HEK293 (cell line): ENCODE data around the gene ETS2.

Experiments
- CTCF ChIA-PET: fragments of 350-600 bp; formaldehyde crosslinking; extraction: SDS; loops from one replicate; lab custom pipeline; 2021; ENCODE audit warnings: antibody characterized with exemption; lab: Yijun Ruan, JAX
- POLR2A ChIA-PET: fragments of 300-600 bp; formaldehyde crosslinking; extraction: SDS; loops from one replicate; lab custom pipeline; 2020; ENCODE audit warnings: antibody characterized with exemption, inconsistent platforms; lab: Yijun Ruan, JAX
- H3K27ac ChIP-seq: fragments of 200-500 bp; sonication (Bioruptor generic); 2 replicates; pipeline ENCODE4 v1.5.1; 2014; ENCODE audit warnings: low read depth, low read length, control low read depth, inconsistent platforms; ENCODE audit errors: extremely low read depth
- H3K36me3 ChIP-seq, 2 experiments: fragments of 200-500 bp in 1 of 2; sonication (Bioruptor generic) in 1 of 2; 1 replicate in 1 of 2; 2 replicates in 1 of 2; pipeline ENCODE4 v1.5.1; 2014 to 2017; ENCODE audit warnings: inconsistent platforms in 2 of 2, low read length in 2 of 2; ENCODE audit not compliant: control insufficient read depth in 2 of 2, insufficient read depth in 1 of 2
- H3K4me1 ChIP-seq: fragments of 200-500 bp; sonication (Bioruptor generic); 2 replicates; pipeline ENCODE4 v1.5.1; 2014; ENCODE audit warnings: mild to moderate bottlenecking, low read length, inconsistent platforms; ENCODE audit not compliant: control insufficient read depth, insufficient read depth
- H3K4me3 ChIP-seq: 2 replicates; pipeline ENCODE4 v1.5.1; 2011; ENCODE audit warnings: low read depth, mild to moderate bottlenecking, control low read depth, low read length, moderate library complexity
- H3K9me3 ChIP-seq: fragments of 200-500 bp; sonication (Bioruptor generic); 2 replicates; pipeline ENCODE4 v1.5.1; 2014; ENCODE audit warnings: low read depth, low read length, inconsistent platforms; ENCODE audit not compliant: control insufficient read depth, insufficient read depth
- BCL11B ChIP-seq: fragments of 450-650 bp; formaldehyde crosslinking; IDR thresholded peaks from 2 replicates; pipeline ENCODE4 v1.5.1; 2016; ENCODE audit warnings: low read depth, missing biosample characterization, missing genetic modification characterization
- MZF1 ChIP-seq: fragments of 450-650 bp; formaldehyde crosslinking; IDR thresholded peaks from 2 replicates; pipeline ENCODE4 v1.5.1; 2017; ENCODE audit warnings: missing biosample characterization, missing genetic modification characterization, borderline replicate concordance
- ZBTB20 ChIP-seq: fragments of 450-650 bp; formaldehyde crosslinking; IDR thresholded peaks from 2 replicates; pipeline ENCODE4 v1.5.1; 2016; ENCODE audit warnings: missing biosample characterization, missing genetic modification characterization
- ZBTB6 ChIP-seq: fragments of 450-650 bp; formaldehyde crosslinking; IDR thresholded peaks from 2 replicates; pipeline ENCODE4 v1.5.1; 2017; ENCODE audit warnings: missing biosample characterization, missing genetic modification characterization
- ZNF112 ChIP-seq: fragments of 450-650 bp; formaldehyde crosslinking; IDR thresholded peaks from 2 replicates; pipeline ENCODE4 v1.5.0; 2017; ENCODE audit warnings: missing biosample characterization, missing genetic modification characterization
- ZNF140 ChIP-seq: fragments of 450-650 bp; formaldehyde crosslinking; IDR thresholded peaks from 2 replicates; pipeline ENCODE4 v1.5.1; 2016; ENCODE audit warnings: missing biosample characterization, missing genetic modification characterization
- ZNF146 ChIP-seq: fragments of 450-650 bp; formaldehyde crosslinking; IDR thresholded peaks from 2 replicates; pipeline ENCODE4 v1.5.1; 2016; ENCODE audit warnings: missing biosample characterization, missing genetic modification characterization
- ZNF175 ChIP-seq: fragments of 450-650 bp; formaldehyde crosslinking; IDR thresholded peaks from 2 replicates; pipeline ENCODE4 v1.5.1; 2016; ENCODE audit warnings: missing biosample characterization, missing genetic modification characterization
- ZNF2 ChIP-seq: fragments of 450-650 bp; formaldehyde crosslinking; IDR thresholded peaks from 2 replicates; pipeline ENCODE4 v1.5.1; 2016; ENCODE audit warnings: missing biosample characterization, missing genetic modification characterization
- ZNF302 ChIP-seq: fragments of 450-650 bp; formaldehyde crosslinking; IDR thresholded peaks from 2 replicates; pipeline ENCODE4 v1.5.1; 2016; ENCODE audit warnings: missing biosample characterization, missing genetic modification characterization, low read depth
- ZNF404 ChIP-seq: fragments of 450-650 bp; formaldehyde crosslinking; IDR thresholded peaks from 2 replicates; pipeline ENCODE4 v1.5.1; 2017; ENCODE audit warnings: missing biosample characterization, missing genetic modification characterization
- ZNF473 ChIP-seq: fragments of 450-650 bp; formaldehyde crosslinking; IDR thresholded peaks from 2 replicates; pipeline ENCODE4 v1.5.1; 2017; ENCODE audit warnings: missing biosample characterization, missing genetic modification characterization
- ZNF670 ChIP-seq: fragments of 450-650 bp; formaldehyde crosslinking; IDR thresholded peaks from 2 replicates; pipeline ENCODE4 v1.5.1; 2016; ENCODE audit warnings: missing biosample characterization, missing genetic modification characterization, low read depth
- TF ChIP-seq, protein P1 (sequence below): fragments of 450-650 bp; formaldehyde crosslinking; IDR thresholded peaks from 2 replicates; pipeline ENCODE4 v1.5.1; 2016; ENCODE audit warnings: missing biosample characterization, missing genetic modification characterization
- TF ChIP-seq, protein P2 (sequence below): fragments of 450-650 bp; formaldehyde crosslinking; IDR thresholded peaks from 2 replicates; pipeline ENCODE4 v1.5.1; 2016; ENCODE audit warnings: missing biosample characterization, missing genetic modification characterization, borderline replicate concordance
- TF ChIP-seq, protein P3 (sequence below): fragments of 450-650 bp; formaldehyde crosslinking; optimal IDR thresholded peaks from 2 replicates; pipeline ENCODE3; 2016; ENCODE audit warnings: missing biosample characterization, mild to moderate bottlenecking, missing genetic modification characterization
- TF ChIP-seq, protein P4 (sequence below): fragments of 450-650 bp; formaldehyde crosslinking; IDR thresholded peaks from 2 replicates; pipeline ENCODE4 v1.5.1; 2017; ENCODE audit warnings: missing biosample characterization, missing genetic modification characterization

ETS2 gene

DNA sequence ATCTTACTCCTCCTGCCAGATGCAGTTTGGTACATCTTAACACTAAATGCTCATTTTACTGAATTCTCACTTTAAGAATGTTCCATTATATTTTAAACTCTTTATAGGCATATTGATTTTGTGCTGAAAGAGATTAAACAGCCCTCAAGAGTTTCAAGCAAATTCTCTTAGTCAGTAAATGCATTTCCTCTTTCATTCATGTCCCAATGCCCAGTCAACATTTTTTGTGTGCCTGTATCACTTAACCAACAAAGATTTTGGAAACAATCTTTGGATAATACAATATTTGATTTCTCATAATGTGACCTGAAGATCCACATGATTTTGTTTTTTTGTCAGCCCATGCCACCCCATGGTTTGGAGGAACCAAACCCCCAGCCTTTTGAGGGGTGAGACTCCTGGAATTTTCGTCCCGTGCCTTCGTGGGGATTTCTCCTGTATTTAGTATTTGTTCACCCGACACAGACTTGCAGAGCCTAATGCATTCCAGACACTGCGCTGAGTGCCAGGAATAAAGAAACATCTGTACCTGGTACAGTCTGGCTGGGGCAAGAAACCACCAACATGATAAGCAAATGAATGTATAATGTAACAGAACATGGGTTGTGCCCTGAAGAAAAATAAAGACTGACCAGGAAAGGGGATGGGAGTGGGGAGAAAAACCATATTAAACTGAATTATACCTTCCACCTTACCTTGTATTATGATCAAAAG lies 47.1 kb upstream of the ETS2 start (continued):
- TF ChIP-seq, protein P1, sequence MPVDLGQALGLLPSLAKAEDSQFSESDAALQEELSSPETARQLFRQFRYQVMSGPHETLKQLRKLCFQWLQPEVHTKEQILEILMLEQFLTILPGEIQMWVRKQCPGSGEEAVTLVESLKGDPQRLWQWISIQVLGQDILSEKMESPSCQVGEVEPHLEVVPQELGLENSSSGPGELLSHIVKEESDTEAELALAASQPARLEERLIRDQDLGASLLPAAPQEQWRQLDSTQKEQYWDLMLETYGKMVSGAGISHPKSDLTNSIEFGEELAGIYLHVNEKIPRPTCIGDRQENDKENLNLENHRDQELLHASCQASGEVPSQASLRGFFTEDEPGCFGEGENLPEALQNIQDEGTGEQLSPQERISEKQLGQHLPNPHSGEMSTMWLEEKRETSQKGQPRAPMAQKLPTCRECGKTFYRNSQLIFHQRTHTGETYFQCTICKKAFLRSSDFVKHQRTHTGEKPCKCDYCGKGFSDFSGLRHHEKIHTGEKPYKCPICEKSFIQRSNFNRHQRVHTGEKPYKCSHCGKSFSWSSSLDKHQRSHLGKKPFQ (tag by site-specific recombination): no peak
- no peak for TF ChIP-seq ZNF175 (tag by site-specific recombination)
- TF ChIP-seq ZNF473 (tag by site-specific recombination): no peak
- TF ChIP-seq, protein P2, sequence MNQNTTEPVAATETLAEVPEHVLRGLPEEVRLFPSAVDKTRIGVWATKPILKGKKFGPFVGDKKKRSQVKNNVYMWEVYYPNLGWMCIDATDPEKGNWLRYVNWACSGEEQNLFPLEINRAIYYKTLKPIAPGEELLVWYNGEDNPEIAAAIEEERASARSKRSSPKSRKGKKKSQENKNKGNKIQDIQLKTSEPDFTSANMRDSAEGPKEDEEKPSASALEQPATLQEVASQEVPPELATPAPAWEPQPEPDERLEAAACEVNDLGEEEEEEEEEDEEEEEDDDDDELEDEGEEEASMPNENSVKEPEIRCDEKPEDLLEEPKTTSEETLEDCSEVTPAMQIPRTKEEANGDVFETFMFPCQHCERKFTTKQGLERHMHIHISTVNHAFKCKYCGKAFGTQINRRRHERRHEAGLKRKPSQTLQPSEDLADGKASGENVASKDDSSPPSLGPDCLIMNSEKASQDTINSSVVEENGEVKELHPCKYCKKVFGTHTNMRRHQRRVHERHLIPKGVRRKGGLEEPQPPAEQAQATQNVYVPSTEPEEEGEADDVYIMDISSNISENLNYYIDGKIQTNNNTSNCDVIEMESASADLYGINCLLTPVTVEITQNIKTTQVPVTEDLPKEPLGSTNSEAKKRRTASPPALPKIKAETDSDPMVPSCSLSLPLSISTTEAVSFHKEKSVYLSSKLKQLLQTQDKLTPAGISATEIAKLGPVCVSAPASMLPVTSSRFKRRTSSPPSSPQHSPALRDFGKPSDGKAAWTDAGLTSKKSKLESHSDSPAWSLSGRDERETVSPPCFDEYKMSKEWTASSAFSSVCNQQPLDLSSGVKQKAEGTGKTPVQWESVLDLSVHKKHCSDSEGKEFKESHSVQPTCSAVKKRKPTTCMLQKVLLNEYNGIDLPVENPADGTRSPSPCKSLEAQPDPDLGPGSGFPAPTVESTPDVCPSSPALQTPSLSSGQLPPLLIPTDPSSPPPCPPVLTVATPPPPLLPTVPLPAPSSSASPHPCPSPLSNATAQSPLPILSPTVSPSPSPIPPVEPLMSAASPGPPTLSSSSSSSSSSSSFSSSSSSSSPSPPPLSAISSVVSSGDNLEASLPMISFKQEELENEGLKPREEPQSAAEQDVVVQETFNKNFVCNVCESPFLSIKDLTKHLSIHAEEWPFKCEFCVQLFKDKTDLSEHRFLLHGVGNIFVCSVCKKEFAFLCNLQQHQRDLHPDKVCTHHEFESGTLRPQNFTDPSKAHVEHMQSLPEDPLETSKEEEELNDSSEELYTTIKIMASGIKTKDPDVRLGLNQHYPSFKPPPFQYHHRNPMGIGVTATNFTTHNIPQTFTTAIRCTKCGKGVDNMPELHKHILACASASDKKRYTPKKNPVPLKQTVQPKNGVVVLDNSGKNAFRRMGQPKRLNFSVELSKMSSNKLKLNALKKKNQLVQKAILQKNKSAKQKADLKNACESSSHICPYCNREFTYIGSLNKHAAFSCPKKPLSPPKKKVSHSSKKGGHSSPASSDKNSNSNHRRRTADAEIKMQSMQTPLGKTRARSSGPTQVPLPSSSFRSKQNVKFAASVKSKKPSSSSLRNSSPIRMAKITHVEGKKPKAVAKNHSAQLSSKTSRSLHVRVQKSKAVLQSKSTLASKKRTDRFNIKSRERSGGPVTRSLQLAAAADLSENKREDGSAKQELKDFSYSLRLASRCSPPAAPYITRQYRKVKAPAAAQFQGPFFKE (tag by site-specific recombination): no peak
- TF ChIP-seq MZF1: no peak
- no peak for TF ChIP-seq ZNF2 (tag by site-specific recombination)
- no peak for TF ChIP-seq ZBTB6
- no peak for TF ChIP-seq ZNF140 (tag by site-specific recombination)

DNA sequence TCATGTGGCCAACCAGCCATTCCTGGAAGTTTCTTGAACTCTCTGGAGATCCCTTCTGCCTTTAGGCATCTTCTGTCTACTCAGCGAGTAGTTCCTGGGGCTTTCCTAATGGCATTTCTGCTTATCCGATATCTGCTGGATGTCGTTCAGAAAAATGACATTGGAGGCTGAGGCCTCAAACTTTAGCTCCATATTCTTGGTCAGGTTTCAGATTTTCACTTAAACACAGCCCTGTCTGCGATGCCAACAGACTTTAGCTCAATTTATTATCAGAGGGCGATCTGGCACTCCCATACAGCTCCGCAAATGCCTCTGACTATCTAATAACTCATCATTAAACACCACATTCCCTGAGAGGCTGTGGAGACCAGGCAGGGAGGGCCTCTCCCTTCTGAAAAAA lies 46.3 kb upstream of the ETS2 start:
- Histone ChIP-seq H3K27ac (no peak overlapping the region), H3K4me3 (no peak overlapping the region), H3K36me3 (no peaks in the 10 kb centered on the region), H3K9me3 (no peaks in the 10 kb centered on the region), H3K4me1 (no peaks in the 10 kb centered on the region)
- TF ChIP-seq ZNF302 (tag by site-specific recombination) (no peak), ZNF670 (tag by site-specific recombination) (no peak), ZNF146 (no peak), ZBTB20 (tag by site-specific recombination) (no peak), ZNF404 (tag by site-specific recombination) (no peak), ZNF112 (tag by site-specific recombination) (no peak), BCL11B (tag by site-specific recombination) (no peak)
- TF ChIP-seq, protein P3, sequence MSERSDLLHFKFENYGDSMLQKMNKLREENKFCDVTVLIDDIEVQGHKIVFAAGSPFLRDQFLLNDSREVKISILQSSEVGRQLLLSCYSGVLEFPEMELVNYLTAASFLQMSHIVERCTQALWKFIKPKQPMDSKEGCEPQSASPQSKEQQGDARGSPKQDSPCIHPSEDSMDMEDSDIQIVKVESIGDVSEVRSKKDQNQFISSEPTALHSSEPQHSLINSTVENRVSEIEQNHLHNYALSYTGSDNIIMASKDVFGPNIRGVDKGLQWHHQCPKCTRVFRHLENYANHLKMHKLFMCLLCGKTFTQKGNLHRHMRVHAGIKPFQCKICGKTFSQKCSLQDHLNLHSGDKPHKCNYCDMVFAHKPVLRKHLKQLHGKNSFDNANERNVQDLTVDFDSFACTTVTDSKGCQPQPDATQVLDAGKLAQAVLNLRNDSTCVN (tag by site-specific recombination): no peak
- TF ChIP-seq, protein P4, sequence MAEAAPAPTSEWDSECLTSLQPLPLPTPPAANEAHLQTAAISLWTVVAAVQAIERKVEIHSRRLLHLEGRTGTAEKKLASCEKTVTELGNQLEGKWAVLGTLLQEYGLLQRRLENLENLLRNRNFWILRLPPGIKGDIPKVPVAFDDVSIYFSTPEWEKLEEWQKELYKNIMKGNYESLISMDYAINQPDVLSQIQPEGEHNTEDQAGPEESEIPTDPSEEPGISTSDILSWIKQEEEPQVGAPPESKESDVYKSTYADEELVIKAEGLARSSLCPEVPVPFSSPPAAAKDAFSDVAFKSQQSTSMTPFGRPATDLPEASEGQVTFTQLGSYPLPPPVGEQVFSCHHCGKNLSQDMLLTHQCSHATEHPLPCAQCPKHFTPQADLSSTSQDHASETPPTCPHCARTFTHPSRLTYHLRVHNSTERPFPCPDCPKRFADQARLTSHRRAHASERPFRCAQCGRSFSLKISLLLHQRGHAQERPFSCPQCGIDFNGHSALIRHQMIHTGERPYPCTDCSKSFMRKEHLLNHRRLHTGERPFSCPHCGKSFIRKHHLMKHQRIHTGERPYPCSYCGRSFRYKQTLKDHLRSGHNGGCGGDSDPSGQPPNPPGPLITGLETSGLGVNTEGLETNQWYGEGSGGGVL (tag by site-specific recombination): no peak
- ChIA-PET POLR2A (no interaction called here), CTCF (interaction anchor here (0.7 to 1.1 kb wide), 2 partner anchors 98 to 367 kb away, joined by 4 read pairs; no protein-coding TSS in a partner anchor)
